ENCODE data around the gene ANO9. TPM values are rescaled to one million over a fixed set of nuclear protein-coding genes. Genes with fewer than 3 reads are reported as not detected.

Gene ANO9
- total and polyA plus RNA-seq, 12 donors: 0.07 to 2.9 (median 0.97) TPM; not detected in 5

GRCh38 chr11:416051-416756 lies 25.6 kb downstream of the ANO9 start:
- Histone ChIP-seq H3K27ac (peak overlapping the region in 3 of 5 donors; percentile 20 to 74 (median 27)), H3K4me1 (replicated peaks in 1 of 2) (no peaks in the 10 kb centered on the region), H3K4me3 (peak overlapping the region in 1 of 4 donors; percentile 54), H3K36me3 (replicated peaks in 1 of 2) (no peaks in the 10 kb centered on the region), H3K9me3 (replicated peaks in 1 of 3) (no peaks in the 10 kb centered on the region), H3K27me3 (peaks cover 42% of the 10 kb centered on the region)
- TF ChIP-seq CTCF (IDR thresholded peaks at IDR 0.05) (no peak), POLR2A (IDR thresholded peaks at IDR 0.05) (no peak)
- intact Hi-C loops (cut with DNase I): no loop called here
- WGBS, 4 donors: 11 to 19% (median 14%) methylated on average over 18 to 45 of the region's 45 CpGs
- no peak for DNase-seq

- Histone ChIP-seq H3K27ac (peak overlapping the region in 2 of 5 donors; percentile 27 to 74), H3K27me3 (peaks cover 42% of the 10 kb centered on the region), H3K9me3 (replicated peaks in 1 of 3) (no peaks in the 10 kb centered on the region), H3K4me1 (replicated peaks in 1 of 2) (no peaks in the 10 kb centered on the region), H3K4me3 (peak overlapping the region in 1 of 4 donors; percentile 34), H3K36me3 (replicated peaks in 1 of 2) (no peaks in the 10 kb centered on the region)
- DNase-seq: no peak
- 66 to 84% (median 67%) methylated on average over 2 to 5 of the region's 5 CpGs for WGBS, 4 donors
- intact Hi-C loops (cut with DNase I): no loop called here
- TF ChIP-seq POLR2A (IDR thresholded peaks at IDR 0.05): no peak
- TF ChIP-seq CTCF (IDR thresholded peaks at IDR 0.05): no peak
Observed at GRCh38 chr11:415640-416041, 26.2 kb downstream of the ANO9 start.

GRCh38 chr11:414318-414857 lies 27.4 kb downstream of the ANO9 start:
- H3K9me3 ChIP-seq (replicated peaks in 1 of 3): no peaks in the 10 kb centered on the region
- peak overlapping the region in 1 of 4 donors; percentile 34 for H3K4me3 ChIP-seq
- H3K27me3 ChIP-seq: peaks cover 33% of the 10 kb centered on the region
- no peaks in the 10 kb centered on the region for H3K4me1 ChIP-seq (replicated peaks in 1 of 2)
- DNase-seq: no peak
- no peak for TF ChIP-seq CTCF (IDR thresholded peaks at IDR 0.05)
- TF ChIP-seq POLR2A (IDR thresholded peaks at IDR 0.05): no peak
- intact Hi-C loops (cut with DNase I): no loop called here
- WGBS, 4 donors: 29 to 66% (median 61%) methylated on average over 3 to 9 of the region's 9 CpGs
- H3K27ac ChIP-seq: peak overlapping the region in 1 of 5 donors; percentile 29
- no peaks in the 10 kb centered on the region for H3K36me3 ChIP-seq (replicated peaks in 1 of 2)

- WGBS, 4 donors: 34 to 56% (median 50%) methylated on average over 10 to 13 of the region's 14 CpGs
- no peaks in the 10 kb centered on the region for H3K9me3 ChIP-seq (replicated peaks in 1 of 3)
- peaks cover 31% of the 10 kb centered on the region for H3K27me3 ChIP-seq
- H3K4me1 ChIP-seq (replicated peaks in 1 of 2): no peaks in the 10 kb centered on the region
- H3K4me3 ChIP-seq: no peak overlapping the region
- TF ChIP-seq CTCF (IDR thresholded peaks at IDR 0.05) (no peak), POLR2A (IDR thresholded peaks at IDR 0.05) (no peak)
- no peaks in the 10 kb centered on the region for H3K36me3 ChIP-seq (replicated peaks in 1 of 2)
- intact Hi-C loops (cut with DNase I): no loop called here
- H3K27ac ChIP-seq: no peak overlapping the region
- peak in 1 of 7 donors; percentile 4 for DNase-seq
Observed at GRCh38 chr11:413120-414081, 28.4 kb downstream of the ANO9 start.
